Prostate gland (tissue), 2 donors: ENCODE measurements around the gene AKNA.

Experiments
- POLR2A ChIP-seq: fragments of 450-650 bp; IDR thresholded peaks from one replicate; pipeline ENCODE4 v1.6.1; 2016; ENCODE audit warnings: antibody characterized with exemption, mild to moderate bottlenecking
- TF ChIP-seq, protein P1 (sequence below), 4 experiments: fragments of 200-600 bp in 2 of 4; fragments of 450-650 bp in 2 of 4; sonication (generic) in 2 of 4; IDR thresholded peaks; 1 replicate in 3 of 4; 2 replicates in 1 of 4; pipeline ENCODE4 v1.5.1; 2016 to 2019; ENCODE audit warnings: antibody characterized with exemption in 4 of 4, mild to moderate bottlenecking in 2 of 4, moderate library complexity in 2 of 4

DNA sequence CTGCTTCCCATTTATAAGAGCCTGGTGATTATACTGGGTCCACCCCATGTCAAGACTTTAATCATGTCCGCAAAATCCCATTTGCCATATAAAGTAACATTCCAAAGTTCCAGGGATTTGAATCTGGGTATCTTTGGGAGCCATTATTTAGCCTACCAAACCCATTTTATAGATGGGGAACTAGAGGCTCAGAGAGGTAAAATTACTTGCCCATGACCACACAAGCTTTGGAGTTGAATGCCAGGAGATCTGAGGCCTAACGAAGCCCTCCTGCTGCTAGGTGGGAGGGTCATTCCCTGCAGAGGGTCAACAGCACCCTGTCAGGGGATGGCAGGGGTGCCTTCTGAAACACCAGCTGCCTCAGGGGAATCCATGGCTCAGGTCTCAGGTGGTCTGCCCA, 13.0 kb upstream of the AKNA start:
- TF ChIP-seq, protein P1, sequence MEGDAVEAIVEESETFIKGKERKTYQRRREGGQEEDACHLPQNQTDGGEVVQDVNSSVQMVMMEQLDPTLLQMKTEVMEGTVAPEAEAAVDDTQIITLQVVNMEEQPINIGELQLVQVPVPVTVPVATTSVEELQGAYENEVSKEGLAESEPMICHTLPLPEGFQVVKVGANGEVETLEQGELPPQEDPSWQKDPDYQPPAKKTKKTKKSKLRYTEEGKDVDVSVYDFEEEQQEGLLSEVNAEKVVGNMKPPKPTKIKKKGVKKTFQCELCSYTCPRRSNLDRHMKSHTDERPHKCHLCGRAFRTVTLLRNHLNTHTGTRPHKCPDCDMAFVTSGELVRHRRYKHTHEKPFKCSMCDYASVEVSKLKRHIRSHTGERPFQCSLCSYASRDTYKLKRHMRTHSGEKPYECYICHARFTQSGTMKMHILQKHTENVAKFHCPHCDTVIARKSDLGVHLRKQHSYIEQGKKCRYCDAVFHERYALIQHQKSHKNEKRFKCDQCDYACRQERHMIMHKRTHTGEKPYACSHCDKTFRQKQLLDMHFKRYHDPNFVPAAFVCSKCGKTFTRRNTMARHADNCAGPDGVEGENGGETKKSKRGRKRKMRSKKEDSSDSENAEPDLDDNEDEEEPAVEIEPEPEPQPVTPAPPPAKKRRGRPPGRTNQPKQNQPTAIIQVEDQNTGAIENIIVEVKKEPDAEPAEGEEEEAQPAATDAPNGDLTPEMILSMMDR (IDR thresholded peaks at IDR 0.05) = no peak
- TF ChIP-seq POLR2A = no peak
